Mesothelial cell of epicardium (in vitro differentiated cells): ENCODE results near the gene ANKS3. TPM values are rescaled to one million over a fixed set of nuclear protein-coding genes. Genes with fewer than 3 reads are reported as not detected.

ENCODE experiments used
- DNase-seq, 2 experiments: peaks; one replicate each; pipeline ENCODE4 v3.0.0; 2021; ENCODE audit warnings: low spot score in 2 of 2; ENCODE audit not compliant: unreplicated experiment in 2 of 2
- H3K27ac Mint-ChIP-seq: 2 replicates; pipeline ENCODE4 v1.8.0; 2021; ENCODE audit warnings: mixed read lengths
- H3K27me3 Mint-ChIP-seq: 2 replicates; pipeline ENCODE4 v1.8.0; 2021; ENCODE audit warnings: low read depth, mixed read lengths
- H3K36me3 Mint-ChIP-seq: 2 replicates; pipeline ENCODE4 v1.8.0; 2021; ENCODE audit warnings: mixed read lengths
- H3K4me1 Mint-ChIP-seq: 2 replicates; pipeline ENCODE4 v1.8.0; 2021; ENCODE audit warnings: mixed read lengths
- H3K4me3 Mint-ChIP-seq: 2 replicates; pipeline ENCODE4 v1.8.0; 2021; ENCODE audit warnings: mild to moderate bottlenecking, moderate library complexity, mixed read lengths
- H3K9me3 Mint-ChIP-seq: 2 replicates; pipeline ENCODE4 v1.8.0; 2021; ENCODE audit warnings: mixed read lengths
- CTCF ChIP-seq: fragments of 200-600 bp; sonication (generic); IDR thresholded peaks from one replicate; pipeline ENCODE4 v1.5.0; 2021; ENCODE audit warnings: antibody characterized with exemption; ENCODE audit not compliant: unreplicated experiment
- total RNA-seq: library from RNA; stranded (reverse); gene quantifications from 3 replicates; pipeline ENCODE4 v1.2.1, GENCODE V29; 2021

The ANKS3 gene
- total RNA-seq, 1 donor from 2014 or later: 45.8 TPM

GRCh38 chr16:4668313-4668960 is 65.6 kb downstream of the ANKS3 start:
- H3K36me3 Mint-ChIP-seq: peaks cover 13% of the 10 kb centered on the region
- H3K4me3 Mint-ChIP-seq: no peak overlapping the region
- no peaks in the 10 kb centered on the region for H3K9me3 Mint-ChIP-seq
- H3K4me1 Mint-ChIP-seq: no peaks in the 10 kb centered on the region
- no peaks in the 10 kb centered on the region for H3K27me3 Mint-ChIP-seq
- TF ChIP-seq CTCF: no peak
- no peak for DNase-seq
- no peak overlapping the region for H3K27ac Mint-ChIP-seq

- no peak overlapping the region for H3K4me3 Mint-ChIP-seq
- H3K27ac Mint-ChIP-seq: no peak overlapping the region
- H3K36me3 Mint-ChIP-seq: peaks cover 13% of the 10 kb centered on the region
- H3K4me1 Mint-ChIP-seq: no peaks in the 10 kb centered on the region
- TF ChIP-seq CTCF: no peak
- H3K27me3 Mint-ChIP-seq: no peaks in the 10 kb centered on the region
- DNase-seq: no peak
- H3K9me3 Mint-ChIP-seq: no peaks in the 10 kb centered on the region
Observed at GRCh38 chr16:4667203-4667963, 66.7 kb downstream of the ANKS3 start.

- no peak for DNase-seq
- Mint-ChIP-seq H3K36me3 (peaks cover 11% of the 10 kb centered on the region), H3K4me3 (no peak overlapping the region), H3K9me3 (no peaks in the 10 kb centered on the region), H3K27ac (no peak overlapping the region), H3K4me1 (no peaks in the 10 kb centered on the region), H3K27me3 (no peaks in the 10 kb centered on the region)
- TF ChIP-seq CTCF: no peak
Observed at GRCh38 chr16:4666537-4667202, 67.4 kb downstream of the ANKS3 start.

GRCh38 chr16:4664538-4665418 is 69.3 kb downstream of the ANKS3 start:
- no peak for DNase-seq

More at GRCh38 chr16:4664538-4665418, 69.3 kb downstream of the ANKS3 start:
- Mint-ChIP-seq H3K27ac (no peak overlapping the region), H3K4me3 (no peak overlapping the region), H3K4me1 (no peaks in the 10 kb centered on the region), H3K27me3 (no peaks in the 10 kb centered on the region), H3K36me3 (peaks cover 11% of the 10 kb centered on the region), H3K9me3 (no peaks in the 10 kb centered on the region)
- TF ChIP-seq CTCF: no peak
